GM18858 (cell line): ENCODE data around the gene SVIL.
"Not testable (repeated sequence)": the region's sequence is repeated elsewhere in the genome, so short reads cannot be mapped to it uniquely, and the experiment has no call there.

Experiments used
- ATAC-seq: cut with Tn5 transposase; IDR thresholded peaks from one replicate; pipeline ENCODE4 v1.9.1; 2021; ENCODE audit not compliant: unreplicated experiment

SVIL gene

GRCh38 chr10:29582769-29583168 lies 52.0 kb downstream of the SVIL start:
- ATAC-seq: not testable (repeated sequence)

DNA sequence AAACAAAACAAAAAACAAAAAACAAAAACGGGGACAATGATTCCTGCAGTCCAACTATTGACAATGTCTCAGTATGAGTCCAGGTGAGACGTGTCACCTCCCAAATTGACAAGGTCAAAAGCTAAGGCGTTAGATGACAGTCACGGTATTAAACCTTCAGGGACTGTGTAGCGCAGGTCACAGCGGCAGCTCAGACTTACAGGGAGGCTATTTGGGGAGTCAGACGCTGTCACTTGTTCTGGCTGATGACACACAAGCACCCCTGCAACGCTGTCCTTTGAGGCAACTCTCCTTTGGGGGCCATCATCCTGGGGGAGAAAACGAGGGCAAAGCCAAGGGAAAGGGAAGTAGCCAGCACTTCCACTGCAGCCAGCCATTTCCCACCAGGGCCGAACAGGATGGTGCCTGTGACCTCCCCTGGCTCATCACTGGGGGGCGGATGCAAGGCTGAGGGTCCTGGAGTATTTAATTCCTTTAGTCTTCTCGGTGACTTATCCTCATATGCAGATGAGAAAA lies 55.3 kb downstream of the SVIL start:
- no peak for ATAC-seq

- ATAC-seq: no peak
These were observed 56.3 kb downstream of the SVIL start for GRCh38 chr10:29578457-29578856.

GRCh38 chr10:29576681-29577080 lies 58.1 kb downstream of the SVIL start:
- no peak for ATAC-seq

DNA sequence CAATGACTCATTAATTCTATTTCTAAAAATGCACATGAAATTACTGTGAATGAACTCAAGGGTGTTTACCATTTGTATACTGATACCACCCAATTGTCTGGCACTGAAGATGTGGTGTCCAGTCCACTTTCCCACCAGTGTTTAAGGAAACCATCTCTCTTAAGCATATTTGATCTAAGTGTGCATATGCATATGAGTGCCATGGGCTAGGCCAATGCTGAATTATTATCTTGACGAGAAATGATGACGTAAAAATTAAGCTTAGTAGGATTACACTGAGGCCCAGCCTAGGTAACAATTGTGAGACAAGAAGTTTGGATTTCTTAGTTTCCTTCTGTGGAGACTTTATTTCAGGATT lies 59.7 kb downstream of the SVIL start:
- ATAC-seq: no peak

DNA sequence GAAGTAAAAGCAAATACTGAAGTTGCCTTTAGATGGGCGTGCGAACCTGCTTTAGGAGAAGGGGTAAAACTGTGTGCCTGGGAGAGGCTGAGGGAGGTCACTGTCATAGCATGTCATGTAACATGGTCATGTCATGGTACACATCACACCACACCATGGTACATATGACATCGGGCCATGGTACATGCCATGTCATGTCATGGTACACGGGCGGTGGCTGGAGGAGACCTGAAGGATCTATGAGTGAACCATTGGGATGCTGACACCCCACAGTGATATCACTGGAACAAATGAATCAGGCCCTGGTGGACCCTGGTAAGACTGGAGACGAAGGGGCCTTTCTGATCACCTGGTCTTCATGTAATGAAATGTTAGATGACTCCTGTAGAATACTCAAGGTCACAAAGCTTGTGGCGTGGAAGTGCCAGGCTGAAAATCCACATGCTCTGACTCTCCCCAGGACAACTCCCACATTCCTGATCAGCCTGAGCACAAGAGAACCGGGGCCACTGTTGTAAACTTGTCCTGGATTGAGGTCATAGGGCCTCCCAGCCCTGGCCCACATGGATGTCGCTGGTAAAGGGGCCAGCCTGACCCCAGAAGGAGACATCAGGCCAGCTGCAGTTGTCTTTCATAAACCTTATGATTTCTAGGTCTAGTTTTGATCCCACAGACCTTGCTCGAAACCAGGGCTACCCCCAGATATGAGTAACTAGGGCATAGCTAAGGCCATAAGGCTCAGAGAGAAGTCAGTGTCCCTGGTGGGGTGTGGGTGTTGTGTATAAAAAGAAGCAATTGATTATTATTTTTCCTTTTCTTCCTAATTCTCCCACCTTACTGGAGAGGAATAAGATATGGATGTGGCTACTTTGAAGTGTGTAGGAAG lies 60.3 kb downstream of the SVIL start:
- ATAC-seq: not testable (repeated sequence)

DNA sequence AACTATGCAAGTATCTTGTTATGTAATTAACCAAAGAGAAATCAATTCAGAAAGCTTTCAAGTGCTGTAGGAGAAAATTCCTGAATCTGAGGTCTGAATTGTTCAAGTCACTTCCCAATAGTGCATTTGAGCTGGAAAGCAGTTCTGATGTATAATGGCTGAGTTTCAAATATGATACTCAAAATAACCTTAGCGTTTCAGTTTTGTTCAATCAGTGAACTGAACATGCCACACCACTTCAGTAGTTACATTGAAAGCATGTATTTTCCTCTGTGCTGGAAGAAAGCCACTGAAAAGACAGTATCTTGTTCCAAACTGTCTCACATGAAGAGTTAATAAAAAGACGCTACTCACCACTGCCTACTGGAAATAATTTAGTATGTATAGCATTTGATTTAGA lies 64.5 kb downstream of the SVIL start:
- ATAC-seq: not testable (repeated sequence)

DNA sequence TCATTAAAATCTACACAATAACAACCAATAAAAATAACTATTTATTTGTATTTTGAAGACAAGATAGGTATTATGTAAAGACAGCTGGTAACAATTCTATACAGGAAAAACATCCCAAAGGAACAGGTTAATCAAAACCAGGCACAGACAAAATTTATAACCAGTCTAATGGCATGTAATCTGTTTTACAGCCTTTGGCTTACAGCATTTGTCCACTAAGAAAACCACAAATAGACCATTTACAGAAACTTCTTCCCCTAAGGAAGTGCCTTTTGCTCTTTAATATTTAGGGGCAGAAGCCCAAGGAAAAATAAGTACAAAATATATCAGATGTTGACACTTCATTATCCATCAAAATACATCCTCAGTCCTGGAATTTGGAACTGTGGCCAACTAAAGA lies 65.0 kb downstream of the SVIL start:
- no peak for ATAC-seq

DNA sequence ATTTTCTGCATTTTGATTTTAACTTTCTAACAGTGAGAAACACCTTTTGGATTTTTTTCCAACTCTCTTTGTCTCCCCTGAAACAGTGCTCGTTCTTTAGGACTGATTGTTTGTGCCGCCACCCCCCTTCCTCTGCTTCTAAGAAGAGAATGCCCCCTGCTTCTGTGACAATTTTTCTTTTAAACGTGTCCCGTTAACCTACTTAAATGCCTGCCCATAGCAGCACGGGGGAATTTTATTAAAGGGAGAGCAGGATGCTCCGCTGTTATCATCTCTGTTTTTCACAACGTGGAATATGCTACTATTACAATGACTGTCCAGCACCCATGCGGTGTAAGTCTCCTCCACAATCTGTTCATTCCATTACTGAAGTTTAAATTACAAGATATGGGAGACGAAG lies 67.8 kb downstream of the SVIL start:
- ATAC-seq: no peak

DNA sequence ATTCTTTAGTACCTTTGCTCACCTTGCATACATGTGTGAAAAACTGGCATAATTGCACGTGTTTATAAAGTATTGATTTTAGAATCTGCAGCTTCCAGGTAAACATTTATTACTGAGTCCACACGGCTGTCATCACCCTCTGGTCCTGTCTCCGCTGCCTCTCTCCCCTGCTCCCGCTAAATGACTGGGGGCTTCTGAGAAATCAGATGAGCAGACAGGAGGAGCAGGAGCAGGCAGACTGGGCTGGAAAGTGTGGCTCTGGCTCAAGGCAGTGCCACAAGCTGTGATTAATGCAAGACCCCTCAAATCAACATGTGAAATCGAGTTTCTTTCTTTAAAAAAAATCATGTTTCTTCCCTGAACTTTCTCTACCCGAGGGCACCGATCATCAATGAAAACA lies 68.6 kb downstream of the SVIL start:
- ATAC-seq: not testable (repeated sequence)

DNA sequence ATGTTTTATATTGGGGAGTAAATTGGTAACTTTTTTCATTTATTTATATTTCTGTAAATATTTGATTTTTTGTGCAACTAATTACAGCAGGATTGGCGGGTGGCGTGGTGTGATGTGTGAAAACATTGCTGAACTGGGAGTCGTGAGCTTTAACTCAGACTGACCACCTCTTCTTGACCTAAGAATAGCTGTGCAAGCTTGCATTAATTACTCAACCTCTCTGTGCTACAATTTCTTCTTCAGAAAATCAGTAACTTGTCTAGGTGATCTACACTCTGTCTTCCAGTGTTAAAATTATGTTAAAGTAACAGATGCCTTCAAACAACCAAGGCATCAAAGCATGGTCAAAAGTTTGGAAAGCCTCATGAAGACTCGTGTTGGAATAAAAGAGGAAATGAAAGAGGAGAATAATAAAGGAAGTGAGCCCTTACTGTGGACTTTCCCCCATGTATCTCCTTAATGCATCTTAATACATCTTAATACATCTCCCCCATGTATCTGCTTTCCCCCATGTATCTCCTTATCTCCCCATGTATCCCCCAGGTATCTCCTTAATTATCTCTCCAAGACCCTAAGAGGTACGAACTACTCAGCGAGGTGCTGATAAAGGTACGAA lies 71.2 kb downstream of the SVIL start:
- no peak for ATAC-seq

DNA sequence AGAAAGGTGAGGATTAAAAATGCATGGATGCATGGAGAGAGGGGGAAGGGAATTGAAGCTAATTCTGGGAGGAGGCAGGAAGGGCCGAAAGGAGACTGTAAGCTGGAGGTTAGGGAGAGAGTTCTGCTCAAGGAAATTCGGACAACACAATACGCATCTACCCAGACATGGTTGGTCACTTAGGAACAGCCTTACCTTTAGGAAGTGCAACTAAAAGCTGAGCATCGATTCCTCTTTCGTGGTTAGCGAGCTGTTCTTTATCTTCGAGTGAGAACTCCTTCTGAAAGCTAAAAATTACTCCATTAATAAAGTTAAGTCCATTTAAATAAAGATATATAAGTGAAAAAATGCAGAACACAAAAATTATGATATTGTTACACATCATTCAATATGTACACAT lies 71.8 kb downstream of the SVIL start:
- ATAC-seq: not testable (repeated sequence)

GRCh38 chr10:29559996-29560395 lies 74.8 kb downstream of the SVIL start:
- ATAC-seq: no peak

- no peak for ATAC-seq
These were observed 77.1 kb downstream of the SVIL start for GRCh38 chr10:29557665-29558064.

DNA sequence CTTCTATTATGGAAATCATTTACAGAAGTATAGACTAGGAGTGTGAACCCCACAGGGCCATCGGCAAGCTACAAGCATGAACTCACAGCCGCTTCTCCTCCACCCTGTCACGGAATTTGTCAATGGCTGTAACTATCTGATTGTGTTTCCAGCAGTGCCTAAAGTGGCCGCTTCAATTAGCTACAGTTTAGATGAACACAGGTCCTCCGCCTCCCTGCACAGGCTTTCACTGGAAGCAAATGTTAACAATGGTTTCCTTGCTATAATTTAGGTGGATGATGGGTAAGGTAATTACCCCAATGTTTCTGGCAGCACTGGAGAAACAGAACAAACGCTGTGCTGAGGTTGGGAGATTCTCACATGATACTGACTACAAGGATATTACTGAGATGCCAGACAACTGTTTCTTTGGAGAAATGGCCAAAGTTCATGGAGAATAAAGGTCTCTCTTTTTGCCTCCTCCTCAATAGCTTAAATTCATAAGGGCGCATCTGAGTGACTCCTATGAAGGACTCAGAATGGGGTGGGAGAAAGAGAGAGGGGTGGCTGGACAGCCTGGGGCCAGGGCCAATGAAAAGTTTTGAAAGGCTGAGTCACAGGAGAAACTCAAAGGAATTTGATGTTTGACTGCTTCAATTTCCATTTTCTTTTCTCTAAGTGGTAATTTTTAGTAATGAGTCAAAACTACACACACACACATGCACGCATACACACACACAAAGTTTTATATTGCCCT lies 78.9 kb downstream of the SVIL start:
- ATAC-seq: no peak

DNA sequence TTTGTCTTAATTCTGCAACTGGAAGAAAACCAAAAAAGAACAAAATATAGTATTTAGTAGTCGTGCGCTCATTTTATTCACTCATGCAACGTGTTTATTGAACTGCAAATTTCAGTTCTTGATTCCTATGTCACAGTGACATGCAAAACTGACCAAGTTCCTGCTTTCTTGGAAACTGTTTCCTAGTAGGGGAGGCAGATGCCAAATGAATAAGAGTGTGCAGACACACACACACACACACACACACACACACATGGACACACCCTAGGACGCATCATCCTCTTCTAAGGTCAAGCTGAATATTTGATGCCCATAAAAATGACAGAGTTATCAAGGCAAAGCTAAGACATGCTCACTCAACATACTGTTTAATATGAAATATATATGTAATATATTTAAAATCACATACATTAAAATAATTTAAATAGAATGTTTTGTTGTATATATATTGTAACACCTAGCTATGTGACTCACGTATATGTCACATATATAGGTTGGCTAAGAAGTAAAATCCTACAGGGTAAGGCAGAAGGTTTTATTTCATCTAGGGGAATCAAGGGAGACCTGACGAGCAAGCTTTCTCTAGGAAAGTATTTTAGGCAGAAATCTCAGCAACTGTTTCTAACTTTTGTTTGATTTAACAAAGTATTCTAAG lies 79.6 kb downstream of the SVIL start:
- no peak for ATAC-seq

DNA sequence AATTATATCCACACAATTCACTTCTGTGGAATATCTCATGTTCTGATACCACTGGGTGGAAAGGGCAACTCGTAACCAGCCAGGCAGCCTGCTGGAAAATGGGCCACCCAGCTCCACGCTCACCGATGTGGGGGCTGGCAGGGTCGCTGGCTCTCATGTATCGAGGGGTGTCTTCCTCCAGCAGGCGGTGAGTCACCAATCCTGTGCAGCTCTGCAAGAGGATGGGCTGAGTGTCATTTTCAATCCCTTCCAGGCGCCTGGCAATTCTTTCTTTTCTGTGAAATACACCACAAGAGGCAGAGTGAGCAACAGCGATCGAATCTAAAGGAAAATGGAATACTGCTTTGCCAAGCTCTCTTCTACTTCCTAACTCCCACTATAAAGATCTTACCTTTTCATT lies 80.1 kb downstream of the SVIL start:
- no peak for ATAC-seq

GRCh38 chr10:29553544-29554250 lies 81.1 kb downstream of the SVIL start:
- ATAC-seq: no peak

DNA sequence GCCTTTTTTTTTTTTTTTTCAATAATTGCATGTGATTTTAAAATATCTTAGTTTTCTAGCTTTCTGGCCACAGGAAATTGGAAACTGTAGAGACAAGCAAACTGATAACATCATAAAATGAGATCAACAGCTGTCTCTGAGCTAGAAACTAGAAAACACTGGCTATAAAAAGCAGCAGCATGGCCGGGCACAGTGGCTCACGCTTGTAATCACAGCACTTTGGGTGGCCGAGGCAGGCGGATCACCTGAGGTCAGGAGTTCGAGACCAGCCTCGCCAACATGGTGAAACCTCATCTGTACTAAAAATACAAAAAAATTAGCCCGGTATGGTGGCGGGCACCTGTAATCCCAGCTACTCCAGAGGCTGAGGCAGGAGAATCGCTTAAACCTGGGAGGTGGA lies 81.7 kb downstream of the SVIL start:
- ATAC-seq: not testable (repeated sequence)

GRCh38 chr10:29549493-29549892 lies 85.3 kb downstream of the SVIL start:
- ATAC-seq: not testable (repeated sequence)
